Left cardiac atrium (tissue), 4 donors: ENCODE measurements around the gene SLC35A3. TPM values are rescaled to one million over a fixed set of nuclear protein-coding genes. Genes with fewer than 3 reads are reported as not detected.
"Not testable (repeated sequence)": the region's sequence is repeated elsewhere in the genome, so short reads cannot be mapped to it uniquely, and the experiment has no call there.

Experiments used
- ATAC-seq, 2 donors: fragments of 200-7000 bp; cut with Tn5 transposase; one replicate each; pipeline ENCODE4 v1.9.1; 2020; ENCODE audit warnings: mild to moderate bottlenecking in 2 of 2, moderate library complexity in 2 of 2
- DNase-seq: peaks from one replicate; pipeline ENCODE4 v3.0.0-alpha.2; 2020
- intact Hi-C, 2 donors: fragments of 100-400 bp; cut with DNase I; formaldehyde crosslinking; loops; one replicate each; pipeline versions ENCODE4 v1.14.1 to v1.15.1; 2022 to 2023
- long read RNA-seq: library from polyadenylated mRNA; unstranded; transcript quantifications from one replicate; pipeline ENCODE4 v2.0.0, GENCODE V29; 2021
- total RNA-seq, 2 donors: library from RNA; stranded (reverse); fragmentation: NEBNext Ultra II Directional; extraction: Animal tissue kit (Norgen Biotek cat#: 25700); gene quantifications; one replicate each; pipeline ENCODE4 v1.2.1, GENCODE V29; 2021
- donor health status: DM: no; HTN: yes; CAD: no.
- donor health status: DM: no; HTN: yes; CAD: no; lungs with severe emphysema.
- donor health status: DM: yes; HTN: yes; CAD: no.
- donor health status: Dilated cardiomyopathy.

Gene SLC35A3
- 1 to 10 TPM; 9.6 to 9.7 TPM for total RNA-seq
- long read RNA-seq, full-length matches to known transcripts: 20 of 24 reads
- long read RNA-seq, partial matches to known transcripts: 2 of 24 reads
- long read RNA-seq, other reads (novel, unspliced or antisense): 2 of 24 reads

DNA sequence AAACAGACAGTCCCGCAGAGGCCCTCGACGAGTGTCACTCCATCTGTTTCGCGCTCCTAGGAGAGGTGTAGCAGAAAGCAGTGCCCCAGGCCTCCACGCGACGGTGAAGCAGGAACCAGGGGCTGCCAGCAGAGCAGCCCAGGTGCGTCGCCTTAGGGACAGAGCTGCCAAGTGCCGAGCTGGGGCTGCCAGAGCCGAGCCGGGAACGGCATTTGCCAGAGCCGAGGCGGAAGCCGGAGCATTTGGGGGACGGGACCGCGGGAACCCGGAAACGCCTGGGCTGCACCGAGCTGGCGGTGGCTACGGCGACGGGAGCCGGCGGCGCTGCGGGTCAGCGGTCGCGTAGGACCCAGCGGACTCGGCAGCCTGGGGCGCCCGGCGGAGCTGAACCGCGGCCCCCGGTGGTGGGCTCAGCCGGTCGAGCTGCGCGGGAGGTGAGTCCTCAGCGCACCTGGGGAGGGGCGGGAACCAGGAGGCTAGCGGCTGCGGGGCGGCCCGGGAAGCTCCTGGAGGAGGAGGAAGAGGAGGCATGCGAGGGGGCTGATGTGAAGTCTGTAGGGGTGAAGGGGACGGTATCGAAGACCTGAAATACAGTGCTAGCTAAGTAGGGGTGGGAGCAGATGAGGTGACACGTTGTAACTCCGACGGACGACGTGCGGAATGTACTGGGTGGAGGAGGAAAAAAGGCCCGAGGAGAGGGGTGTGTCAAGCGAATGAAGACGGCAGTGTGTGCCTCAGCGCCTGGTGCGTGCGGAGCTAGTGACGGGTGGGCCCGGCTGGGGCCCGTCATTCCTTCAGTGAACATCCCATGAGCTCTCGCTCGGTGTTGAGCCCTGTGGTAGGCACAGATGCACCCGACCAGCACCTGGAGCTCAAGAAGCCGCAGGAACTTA, at the start of gene SLC35A3:
Gene SLC35A3 (plus strand): TSS at position 268 of the 893 bp plus-strand sequence. CDS start 23,559 bp downstream, outside the sequence.
- ATAC-seq (peak; percentile 97 to 98), DNase-seq (peak; percentile 81)
- intact Hi-C loops: no loop called here

DNA sequence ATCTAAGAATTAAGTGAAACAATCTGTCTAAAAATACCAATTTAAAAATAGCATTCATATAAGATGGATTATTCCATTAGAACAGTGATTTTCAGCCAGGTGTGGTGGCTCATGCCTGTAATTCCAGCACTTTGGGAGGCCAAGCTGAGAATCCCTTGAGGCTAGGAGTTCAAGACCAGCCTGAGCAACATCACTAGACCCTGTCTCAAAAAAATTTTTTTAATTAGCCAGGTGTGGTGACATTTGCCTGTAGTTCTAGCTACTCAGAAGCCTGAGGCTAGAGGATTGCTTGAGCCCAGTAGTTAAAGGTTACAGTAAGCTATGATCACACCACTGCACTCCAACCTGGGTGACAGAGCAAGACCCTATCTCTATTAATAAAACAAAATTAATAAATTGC, 35.0 kb upstream of the SLC35A3 start:
- intact Hi-C loops: no loop called here
- no peak for ATAC-seq
- no peak for DNase-seq

DNA sequence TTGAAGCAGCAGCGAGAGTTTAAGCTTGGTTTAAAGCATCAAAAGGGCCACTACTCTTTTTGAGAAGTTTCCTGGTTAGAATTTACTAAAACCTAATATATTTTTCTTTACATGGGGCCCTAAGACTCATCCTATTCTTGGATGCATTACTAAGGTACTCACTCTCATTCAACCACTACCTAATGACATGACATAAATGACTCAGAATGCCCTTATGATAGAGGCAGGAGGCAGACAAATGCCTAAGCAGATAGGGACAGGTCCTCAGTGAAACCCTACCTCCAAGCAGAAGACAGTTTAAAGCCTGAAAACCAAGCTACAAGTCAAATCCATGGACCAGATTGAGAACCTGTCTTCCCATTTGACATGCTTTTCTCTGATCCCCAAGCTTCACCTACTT, 34.3 kb upstream of the SLC35A3 start:
- no peak for ATAC-seq
- no peak for DNase-seq
- intact Hi-C loops: no loop called here

DNA sequence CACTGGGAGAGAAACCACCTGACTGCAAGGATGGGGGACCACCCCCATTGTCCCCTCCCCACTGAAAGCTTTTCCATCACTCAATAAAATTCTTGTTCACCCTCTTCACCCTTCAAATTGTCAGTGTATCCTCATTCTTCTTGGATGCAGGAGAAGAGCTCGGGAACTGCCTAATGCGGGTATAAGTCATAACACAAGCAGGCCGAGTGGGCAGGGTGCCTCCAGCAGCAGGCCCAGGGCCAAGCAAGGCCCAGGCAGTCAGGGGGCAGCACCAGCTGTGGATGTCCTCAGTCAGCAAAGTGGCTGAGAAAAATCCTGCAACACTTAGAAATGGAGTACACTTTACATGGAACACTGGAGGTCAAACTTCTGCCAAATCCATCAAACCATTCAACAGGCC, 33.7 kb upstream of the SLC35A3 start:
- intact Hi-C loops: no loop called here
- DNase-seq (no peak), ATAC-seq (no peak)

DNA sequence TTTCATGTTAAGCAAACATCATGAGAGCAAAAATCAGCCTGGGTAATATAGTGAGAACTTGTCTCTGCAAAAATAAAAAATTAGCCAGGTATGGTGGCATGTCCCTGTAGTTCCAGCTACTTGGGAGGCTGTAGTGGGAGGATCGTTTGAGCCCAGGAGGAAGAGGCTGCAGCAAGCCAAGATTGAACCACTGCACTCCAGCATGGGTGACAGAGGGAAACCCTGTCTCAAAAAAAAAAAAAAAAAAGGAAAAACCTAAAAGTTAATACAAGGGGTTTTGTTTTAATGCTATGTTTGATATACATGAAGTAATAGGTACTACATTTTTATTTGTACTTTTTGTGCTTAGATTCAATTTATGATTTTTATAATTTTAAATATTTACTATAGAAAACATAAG, 27.1 kb upstream of the SLC35A3 start:
- ATAC-seq (no peak), DNase-seq (no peak)
- intact Hi-C loops: no loop called here

DNA sequence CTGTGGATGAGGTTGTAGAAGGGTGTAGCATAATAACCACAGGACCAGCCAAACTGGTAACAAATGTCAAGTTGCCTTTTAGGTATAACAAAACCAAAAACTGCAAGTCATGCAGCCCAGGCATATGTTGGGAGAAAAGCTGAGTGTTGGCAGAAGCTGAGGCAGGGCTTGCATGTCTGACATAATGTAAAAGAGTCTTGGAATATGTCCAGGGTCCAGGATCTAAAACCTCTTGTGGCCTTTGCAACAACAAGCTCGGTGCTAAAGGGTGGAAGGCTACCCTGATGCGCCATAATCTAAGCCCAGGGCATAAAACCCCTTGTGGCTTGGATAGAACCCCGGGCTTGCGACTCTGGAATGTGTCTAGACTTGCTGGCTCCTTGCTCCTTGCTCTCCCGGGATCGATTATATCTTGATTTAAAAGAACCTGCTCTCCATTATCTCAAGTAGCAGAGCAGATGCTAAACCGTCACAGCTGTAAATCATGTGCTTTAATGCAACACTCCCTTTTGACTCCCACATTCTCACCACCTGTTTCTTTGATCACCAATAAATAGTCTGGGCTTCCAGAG, 26.5 kb upstream of the SLC35A3 start:
- DNase-seq: no peak
- ATAC-seq: no peak
- intact Hi-C loops: no loop called here

DNA sequence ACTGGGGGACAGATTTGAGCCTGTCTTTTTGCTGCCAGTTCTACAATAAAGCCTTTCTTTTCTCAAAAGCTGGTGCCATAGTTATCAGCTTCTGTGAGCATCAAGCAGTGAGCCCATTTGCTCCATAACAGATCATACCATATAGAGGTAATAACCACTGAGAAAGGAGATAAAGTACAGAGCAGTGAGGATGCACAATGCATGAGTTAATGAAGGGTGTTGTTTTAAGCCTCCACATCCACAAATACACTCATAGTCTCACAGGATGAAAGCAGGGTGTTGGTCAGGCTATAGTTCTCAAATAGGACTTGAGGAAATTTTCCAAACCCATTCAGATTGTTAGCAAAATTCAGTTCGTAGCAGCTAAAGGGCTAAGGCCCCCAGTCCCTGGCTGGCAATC, 25.6 kb upstream of the SLC35A3 start:
- DNase-seq (no peak), ATAC-seq (no peak)
- intact Hi-C loops: no loop called here

DNA sequence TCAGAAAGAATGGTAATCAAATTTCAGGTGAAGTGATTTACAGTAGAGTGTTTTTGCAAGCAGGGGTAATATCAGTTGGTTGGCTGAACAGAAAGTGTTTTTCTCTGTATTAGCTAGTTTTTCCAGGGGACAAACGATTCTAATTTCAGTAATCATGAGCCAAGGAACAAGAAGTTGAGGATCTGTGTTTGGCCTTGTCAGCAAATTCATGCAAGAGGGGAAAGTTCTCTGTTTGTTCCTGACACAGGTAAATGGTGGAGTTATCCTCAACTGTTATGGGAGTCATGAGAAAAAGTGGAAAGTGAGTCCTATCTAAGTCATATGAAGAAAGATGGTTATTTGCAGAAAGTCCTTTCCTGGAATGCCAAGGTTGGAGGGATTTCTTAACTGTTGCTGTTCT, 24.6 kb upstream of the SLC35A3 start:
- ATAC-seq: no peak
- DNase-seq: no peak
- intact Hi-C loops: no loop called here

DNA sequence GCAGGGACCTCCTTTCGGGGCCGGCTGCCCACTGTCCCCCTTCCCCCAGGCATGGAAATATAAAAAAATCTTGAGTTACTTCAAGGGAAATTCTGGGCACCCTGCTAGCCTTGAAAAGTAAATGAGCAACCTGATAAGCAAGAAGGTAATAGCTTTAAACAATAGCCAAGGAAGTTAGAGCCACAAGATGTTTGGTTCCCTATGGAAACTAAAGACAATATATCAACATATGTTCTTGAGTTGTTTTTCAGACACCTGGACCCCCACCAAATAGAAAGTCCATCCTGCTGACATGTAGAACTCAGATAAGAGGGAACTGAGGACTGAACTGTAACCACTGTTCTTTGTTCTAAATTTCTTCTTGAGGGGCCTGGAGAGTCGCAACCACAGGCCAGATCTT, 19.3 kb upstream of the SLC35A3 start:
- ATAC-seq (no peak), DNase-seq (no peak)
- intact Hi-C loops: no loop called here

DNA sequence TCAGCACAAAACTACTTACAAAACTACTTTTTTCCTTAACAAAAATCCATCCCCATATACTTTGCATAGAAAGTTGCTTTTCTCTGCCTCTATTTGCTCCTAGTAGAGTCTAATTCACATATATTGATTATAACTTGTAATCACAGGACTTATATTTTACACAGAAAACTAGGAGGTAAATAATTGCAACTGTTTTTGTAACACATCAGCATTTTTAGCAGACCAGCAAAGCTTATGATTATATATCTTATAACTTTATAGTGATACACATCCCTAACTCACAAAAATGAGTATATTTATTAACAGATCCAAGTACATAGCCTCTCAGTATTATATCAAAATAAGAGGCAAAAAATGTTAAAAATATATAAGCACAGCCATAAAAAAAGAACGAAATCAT, 17.3 kb upstream of the SLC35A3 start:
- DNase-seq: no peak
- intact Hi-C loops: no loop called here
- no peak for ATAC-seq

DNA sequence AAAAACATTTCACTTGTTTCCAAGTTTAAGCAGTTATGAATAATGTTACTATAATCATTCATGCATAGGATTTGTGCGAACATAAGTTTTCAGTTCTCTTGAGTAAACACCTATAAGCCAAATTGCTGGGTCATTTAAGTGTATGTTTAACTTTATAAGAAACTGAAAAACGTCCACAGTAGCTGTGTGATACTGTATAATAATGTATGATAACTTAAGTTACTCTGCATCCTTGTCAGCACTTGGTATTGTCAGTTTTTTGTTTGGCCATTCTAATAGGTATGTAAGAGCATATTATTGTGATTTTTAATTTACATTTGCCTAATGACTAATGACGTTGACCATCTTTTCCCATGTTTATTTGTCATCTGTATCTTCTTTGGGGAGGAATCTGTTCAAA, 14.4 kb upstream of the SLC35A3 start:
- no peak for ATAC-seq
- intact Hi-C loops: no loop called here
- no peak for DNase-seq

DNA sequence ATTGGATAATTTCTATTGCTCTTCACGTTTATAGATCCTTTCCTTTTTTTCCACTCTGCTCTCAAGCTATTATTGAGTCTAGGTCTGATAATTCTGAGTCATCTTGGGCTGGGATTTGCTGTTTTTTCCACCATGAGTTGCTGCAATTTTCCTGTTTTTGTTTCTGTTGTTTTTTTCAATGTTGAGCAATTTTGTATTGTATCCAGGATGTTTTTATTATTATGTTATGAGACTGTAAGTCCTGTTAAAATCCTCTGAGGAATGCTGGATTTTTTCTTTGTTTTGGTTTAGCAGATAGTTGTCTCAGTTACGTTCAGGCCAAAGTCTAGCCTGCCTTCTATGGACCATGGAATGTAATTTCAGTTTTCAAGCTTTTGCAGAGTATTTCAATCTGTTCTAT, 13.0 kb upstream of the SLC35A3 start:
- intact Hi-C loops: no loop called here
- ATAC-seq (peak in 1 of 2 donors; percentile 38), DNase-seq (no peak)

DNA sequence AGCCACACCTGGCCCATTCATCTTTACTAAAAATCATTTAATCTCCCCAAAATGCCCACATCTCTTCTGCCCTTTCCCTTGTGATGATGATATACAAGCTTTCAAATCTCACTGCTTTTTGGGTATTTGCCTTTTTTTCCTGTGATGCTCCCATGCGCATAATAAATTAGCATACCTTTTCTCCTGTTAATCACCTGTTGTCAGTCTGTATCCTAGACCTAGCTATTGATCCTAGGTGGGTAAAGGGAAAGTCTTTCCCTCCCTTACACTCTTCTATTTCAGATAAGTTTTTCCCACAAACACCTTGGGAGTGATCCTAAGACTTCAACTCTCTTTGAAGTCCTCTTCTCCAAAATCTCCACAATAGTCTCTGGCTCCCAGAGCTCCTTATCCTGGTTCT, 12.0 kb upstream of the SLC35A3 start:
- no peak for DNase-seq
- no peak for ATAC-seq
- intact Hi-C loops: no loop called here

DNA sequence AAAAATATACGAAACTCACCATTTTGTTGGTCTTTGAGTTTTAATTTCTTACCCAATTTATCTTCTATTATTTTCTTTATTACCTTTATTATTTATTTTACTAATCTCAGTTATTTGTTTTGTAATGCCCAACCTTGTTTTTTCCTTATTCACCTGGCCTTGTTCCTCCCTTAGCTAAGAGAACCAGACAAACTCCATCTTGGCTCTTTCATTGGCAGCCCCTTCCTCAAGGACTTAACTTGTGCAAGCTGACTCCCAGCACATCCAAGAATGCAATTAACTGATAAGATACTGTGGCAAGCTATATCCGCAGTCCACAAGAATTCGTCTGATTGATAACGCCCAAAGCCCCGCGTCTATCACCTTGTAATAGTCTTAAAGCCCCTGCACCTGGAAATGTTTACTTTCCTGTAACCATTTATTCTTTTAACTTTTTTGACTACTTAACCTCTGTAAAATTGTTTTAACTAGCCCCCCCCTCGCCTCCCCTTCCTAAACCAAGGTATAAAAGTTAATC, 10.5 kb upstream of the SLC35A3 start:
- intact Hi-C loops, ATAC-seq, DNase-seq: not testable (repeated sequence)

DNA sequence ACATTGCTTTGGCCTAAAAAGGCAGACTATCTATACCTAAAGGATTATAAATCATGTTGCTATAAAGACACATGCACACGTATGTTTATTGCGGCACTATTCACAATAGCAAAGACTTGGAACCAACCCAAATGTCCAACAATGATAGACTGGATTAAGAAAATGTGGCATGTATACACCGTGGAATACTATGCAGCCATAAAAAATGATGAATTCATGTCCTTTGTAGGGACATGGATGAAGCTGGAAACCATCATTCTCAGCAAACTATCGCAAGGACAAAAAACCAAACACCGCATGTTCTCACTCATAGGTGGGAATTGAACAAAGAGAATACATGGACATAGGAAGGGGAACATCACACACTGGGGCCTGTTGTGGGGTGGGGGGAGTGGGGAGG, 9.5 kb upstream of the SLC35A3 start:
- DNase-seq, ATAC-seq, intact Hi-C loops: not testable (repeated sequence)

DNA sequence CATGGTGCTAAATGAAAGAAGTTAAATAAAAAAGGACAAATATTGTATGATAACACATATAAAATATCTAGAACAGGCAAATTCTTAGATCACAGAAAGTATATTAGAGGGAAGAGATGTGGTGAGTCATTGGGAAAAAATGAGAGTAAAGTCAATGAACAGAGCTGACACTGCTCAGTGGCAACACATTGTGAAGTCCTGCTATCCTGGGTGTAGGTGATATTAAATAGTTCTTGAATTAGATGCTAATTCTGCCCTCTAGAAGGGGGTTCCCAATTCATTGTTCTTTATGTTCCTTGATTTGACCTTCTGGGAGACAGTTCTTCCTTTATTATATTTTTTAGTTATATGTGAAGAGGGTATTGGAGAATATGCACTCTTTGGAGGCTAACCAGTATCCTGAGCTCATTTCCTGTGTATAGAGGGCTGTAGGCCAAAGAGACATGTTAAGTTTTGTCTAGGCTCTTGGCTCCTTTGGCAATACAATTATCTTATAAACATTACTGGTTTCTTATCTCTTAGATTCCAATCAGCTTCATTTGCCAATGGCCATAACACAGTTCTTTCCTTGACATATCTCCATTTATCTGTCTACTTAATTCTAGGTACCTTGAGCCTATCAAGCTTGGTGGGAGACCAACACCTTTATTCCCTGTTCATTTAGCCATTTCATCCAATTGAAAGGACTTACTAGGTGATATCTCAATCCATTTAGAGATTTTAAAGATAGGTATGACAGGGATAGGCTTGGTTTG, 6.6 kb upstream of the SLC35A3 start:
- no peak for ATAC-seq
- intact Hi-C loops: no loop called here
- no peak for DNase-seq

DNA sequence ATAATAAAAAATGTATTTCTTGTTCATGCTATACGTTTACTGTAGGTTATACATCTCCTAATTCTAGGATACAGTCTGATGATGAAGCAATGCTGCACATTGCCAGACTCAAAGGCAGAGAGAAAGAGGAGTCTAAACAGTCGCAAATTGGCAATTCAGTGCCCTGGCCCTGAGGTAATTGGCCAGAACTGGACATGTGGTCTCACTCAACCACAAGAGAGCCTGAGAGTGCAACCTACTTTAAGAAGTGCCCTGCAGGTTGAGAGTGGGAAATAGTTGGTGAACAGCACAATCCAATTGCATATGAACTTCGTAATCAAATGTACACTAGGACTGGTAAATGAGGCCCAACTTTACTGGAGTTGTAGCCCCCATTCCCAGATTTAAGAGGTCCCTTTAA, 5.0 kb upstream of the SLC35A3 start:
- intact Hi-C loops: no loop called here

DNA sequence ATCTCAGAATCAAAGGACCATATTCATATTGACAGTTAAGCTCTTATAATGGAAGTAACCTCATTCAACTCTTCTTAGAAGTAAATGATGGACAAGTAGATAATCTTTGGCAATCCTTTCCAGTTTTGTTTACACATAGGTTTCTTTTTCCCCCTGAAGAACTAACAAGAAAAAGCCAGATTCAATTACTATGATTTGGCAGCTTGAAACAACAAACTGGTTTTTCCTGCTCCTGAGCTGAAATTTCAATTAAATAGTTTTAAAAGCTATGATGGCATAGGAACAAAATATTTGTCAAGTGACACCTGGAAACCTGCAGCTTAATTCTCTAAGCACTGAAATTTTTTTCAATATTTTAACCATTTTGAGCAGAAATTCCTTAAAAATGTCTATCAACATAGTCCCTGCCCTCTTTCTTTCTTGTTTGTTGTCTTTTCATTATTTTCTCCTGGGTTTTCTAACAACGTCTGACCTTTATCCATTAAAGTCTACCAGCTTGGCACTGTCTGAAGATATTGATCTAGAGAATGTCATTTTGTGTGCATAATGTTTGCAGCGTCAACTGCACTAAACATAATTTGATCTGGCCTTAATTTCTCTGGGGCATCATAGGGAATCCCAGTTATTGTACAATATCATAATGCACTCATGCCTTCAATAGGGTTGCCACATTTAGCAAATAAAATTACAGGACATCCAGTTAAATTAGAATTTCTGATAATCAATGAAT, 4.0 kb upstream of the SLC35A3 start:
- intact Hi-C loops: no loop called here
- no peak for ATAC-seq

More for the DNA sequence above, 5.0 kb upstream of the SLC35A3 start:
- DNase-seq (no peak), ATAC-seq (no peak)

DNA sequence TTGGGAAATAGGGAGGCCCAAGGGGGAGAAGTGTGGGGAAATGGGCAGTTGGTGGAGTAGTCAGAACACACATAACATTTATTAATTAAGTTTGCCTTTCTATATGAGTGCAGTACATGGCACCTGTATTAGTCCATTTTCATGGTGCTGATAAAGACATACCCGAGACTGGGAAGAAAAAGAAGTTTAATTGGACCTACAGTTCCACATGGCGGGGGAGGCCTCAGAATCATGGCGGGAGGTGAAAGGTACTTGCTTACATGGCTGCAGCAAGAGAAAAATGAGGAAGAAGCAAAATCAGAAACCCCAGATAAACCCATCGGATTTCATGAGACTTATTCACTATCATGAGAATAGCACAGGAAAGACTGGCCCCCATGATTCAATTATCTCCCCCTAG, 1.6 kb upstream of the SLC35A3 start:
- no peak for DNase-seq
- intact Hi-C loops: no loop called here
- no peak for ATAC-seq

More for the DNA sequence above, 4.0 kb upstream of the SLC35A3 start:
- no peak for DNase-seq
